ENCODE measurements around the gene FRMPD1.

GRCh38 chr9:37758747-37759146 is 108.0 kb downstream of the FRMPD1 start:
- TF ChIP-seq CTCF (IDR thresholded peaks at IDR 0.05) (no peak), RAD21 (conservative IDR thresholded peaks at IDR 0.05 in 1 of 2, IDR thresholded peaks at IDR 0.05 in 1 of 2) (no peak), CBX8 (IDR thresholded peaks at IDR 0.05) (no peak), EP300 (IDR thresholded peaks at IDR 0.05) (no peak), MYC (IDR thresholded peaks at IDR 0.05; ENCODE audit: borderline replicate concordance, low read length) (no peak), NFE2L2 (conservative IDR thresholded peaks at IDR 0.05; ENCODE audit: low read length) (no peak), USF2 (IDR thresholded peaks at IDR 0.05) (no peak), POLR2A (IDR thresholded peaks at IDR 0.05; ENCODE audit: low read length) (no peak)
